T-helper 9 cell (primary cell): Measurements from ENCODE around the gene FKBP10.
"Not testable (repeated sequence)": the region's sequence is repeated elsewhere in the genome, so short reads cannot be mapped to it uniquely, and the experiment has no call there.

Source experiments
- DNase-seq: peaks from one replicate; pipeline ENCODE4 v3.0.0-alpha.2; 2020

The FKBP10 gene

GRCh38 chr17:41810659-41811548 lies 1.9 kb upstream of the FKBP10 start:
- no peak for DNase-seq

- DNase-seq = peak; percentile 59
Observed at GRCh38 chr17:41811549-41812380, 1.0 kb upstream of the FKBP10 start, which contains the start of gene P3H4. Gene P3H4, minus strand, starts transcription at chr17:41811949. Its CDS starts 34 bp downstream, at chr17:41811915.

GRCh38 chr17:41813152-41813680 lies 412 bp downstream of the FKBP10 start:
- DNase-seq = no peak

GRCh38 chr17:41813699-41814124 lies 908 bp downstream of the FKBP10 start:
- DNase-seq = no peak

DNA sequence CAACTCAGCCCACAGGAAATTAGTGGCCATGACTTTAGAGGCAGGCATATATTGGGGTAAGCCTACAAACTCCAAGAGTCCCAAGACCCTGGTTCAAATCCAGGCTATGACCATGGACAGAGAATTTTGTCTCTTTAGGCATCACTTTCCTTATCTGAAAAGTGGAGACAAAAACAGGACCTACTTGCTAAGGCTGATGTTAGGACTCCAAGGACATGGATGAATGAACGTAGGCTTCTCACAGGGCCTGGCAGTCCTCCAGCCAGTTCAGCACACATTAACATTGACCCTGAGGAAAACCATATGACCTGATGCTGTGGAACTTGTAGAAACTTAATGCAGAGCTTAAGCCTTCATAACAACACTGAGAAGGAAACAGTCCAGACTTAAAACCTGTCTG lies 1.4 kb downstream of the FKBP10 start:
- DNase-seq = no peak

DNA sequence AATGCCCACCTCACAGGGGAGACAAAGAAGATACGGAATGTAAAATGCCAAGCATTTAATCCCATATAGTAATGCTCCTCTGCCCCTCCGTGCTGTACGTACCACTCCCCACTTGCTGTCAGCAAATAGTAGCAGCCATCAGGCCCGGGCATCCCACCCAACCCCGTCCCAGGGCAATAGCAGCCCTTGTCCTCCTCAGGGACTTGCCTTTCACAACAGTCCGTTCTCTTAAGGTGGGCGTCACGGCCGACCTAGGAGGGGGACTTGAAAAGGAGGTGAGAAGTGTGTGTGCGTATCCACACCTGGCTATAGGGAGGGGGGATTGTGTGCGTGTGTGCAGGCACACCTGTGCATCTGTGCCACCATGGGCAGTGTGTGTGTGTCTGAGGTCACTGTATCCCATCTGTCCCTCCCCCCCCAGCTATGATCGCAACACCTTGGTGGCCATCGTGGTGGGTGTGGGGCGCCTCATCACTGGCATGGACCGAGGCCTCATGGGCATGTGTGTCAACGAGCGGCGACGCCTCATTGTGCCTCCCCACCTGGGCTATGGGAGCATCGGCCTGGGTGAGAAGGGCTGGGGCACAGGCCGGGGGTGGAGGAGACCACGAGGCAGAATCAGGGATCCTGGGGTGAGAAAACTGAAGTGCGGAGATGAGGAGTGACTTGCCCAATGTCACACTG lies 4.0 kb downstream of the FKBP10 start:
- DNase-seq = no peak

DNA sequence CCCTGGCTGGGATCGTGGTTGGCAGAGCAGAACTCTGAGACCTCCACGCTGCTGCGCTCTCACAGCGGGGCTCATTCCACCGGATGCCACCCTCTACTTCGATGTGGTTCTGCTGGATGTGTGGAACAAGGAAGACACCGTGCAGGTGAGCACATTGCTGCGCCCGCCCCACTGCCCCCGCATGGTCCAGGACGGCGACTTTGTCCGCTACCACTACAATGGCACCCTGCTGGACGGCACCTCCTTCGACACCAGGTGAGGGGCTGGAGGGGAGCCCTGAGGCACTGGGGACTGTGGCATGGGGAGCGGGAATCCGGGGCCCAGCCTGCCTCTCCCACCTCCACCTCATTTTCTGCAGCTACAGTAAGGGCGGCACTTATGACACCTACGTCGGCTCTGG lies 5.2 kb downstream of the FKBP10 start:
- no peak for DNase-seq

- no peak for DNase-seq
Observed at GRCh38 chr17:41821776-41822175, 9.0 kb downstream of the FKBP10 start.

GRCh38 chr17:41822216-41823140 lies 9.7 kb downstream of the FKBP10 start:
- no peak for DNase-seq

DNA sequence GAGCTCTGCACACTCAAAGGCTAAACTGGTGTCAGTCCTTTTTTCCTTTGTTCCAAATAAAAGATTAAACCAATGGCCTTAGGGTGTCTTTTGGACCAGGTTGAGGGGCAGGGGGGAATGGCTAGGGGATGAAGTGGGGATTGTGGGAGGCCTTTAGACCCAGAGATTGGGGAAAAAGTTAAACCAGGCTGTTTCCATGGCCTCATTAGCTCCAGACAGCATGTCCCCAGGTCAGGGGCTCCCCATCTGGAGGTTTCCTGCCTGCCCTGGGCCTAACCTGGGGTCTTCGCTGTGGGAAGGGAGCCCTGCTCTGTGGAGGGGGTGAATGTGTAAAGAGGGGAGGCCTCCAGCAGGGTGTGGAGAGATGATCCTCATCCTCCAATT lies 10.3 kb downstream of the FKBP10 start:
- DNase-seq = no peak

GRCh38 chr17:41823580-41823979 lies 10.8 kb downstream of the FKBP10 start:
- DNase-seq = no peak

DNA sequence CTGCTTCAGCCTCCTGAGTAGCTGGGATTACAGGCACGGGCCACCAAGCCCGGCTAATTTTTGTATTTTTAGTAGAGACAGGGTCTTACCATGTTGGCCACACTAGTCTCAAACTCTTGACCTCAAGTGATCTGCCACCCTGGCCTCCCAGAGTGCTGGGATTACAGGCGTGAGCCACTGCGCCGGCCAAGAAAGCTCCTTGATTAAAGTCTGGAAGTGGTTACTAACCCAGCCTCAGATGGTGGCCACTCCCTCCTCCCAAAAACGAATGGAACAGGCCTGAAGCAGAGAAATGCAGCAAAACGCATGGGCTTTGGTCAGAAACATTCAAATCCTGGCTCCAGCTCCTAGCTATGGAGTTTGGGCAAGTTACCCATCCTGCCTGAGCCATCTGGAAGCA lies 11.3 kb downstream of the FKBP10 start:
- no peak for DNase-seq

DNA sequence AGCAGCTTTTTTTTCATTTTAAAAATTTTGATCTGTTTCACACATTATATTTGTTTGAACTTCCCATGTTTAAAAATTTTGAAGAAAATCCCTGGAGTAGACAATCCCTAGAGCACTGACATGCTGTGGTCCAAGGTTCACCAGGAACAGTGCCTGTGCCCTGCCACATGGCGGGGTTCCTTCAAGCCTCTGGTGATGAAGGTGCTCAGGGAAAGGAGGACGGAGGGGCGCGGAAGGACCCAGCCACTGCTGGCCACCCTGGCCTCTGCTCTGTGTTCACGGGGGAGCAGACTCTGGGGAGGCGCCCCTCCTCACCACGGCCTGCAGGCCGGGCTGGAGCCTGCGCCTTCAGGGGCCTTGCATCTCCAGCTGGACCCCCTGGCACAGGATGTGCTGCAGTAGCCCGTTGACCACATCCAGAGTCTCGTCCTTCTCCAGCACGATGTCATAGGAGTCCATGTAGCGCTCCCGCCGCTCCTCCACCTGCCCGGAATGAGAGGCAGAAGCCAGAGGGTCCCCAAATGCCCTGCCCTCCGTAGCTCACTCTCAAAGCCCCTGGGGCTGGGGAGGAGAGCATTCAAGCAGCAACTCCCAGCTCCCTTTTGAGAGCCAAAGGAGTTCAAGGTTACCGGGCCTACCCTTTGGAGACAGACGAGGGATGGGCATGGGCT lies 12.5 kb downstream of the FKBP10 start:
- no peak for DNase-seq

GRCh38 chr17:41829961-41830360 lies 17.2 kb downstream of the FKBP10 start:
- not testable (repeated sequence) for DNase-seq

GRCh38 chr17:41835214-41835799 lies 22.5 kb downstream of the FKBP10 start:
- no peak for DNase-seq

GRCh38 chr17:41835800-41836549 lies 23.2 kb downstream of the FKBP10 start, which contains the start of gene NT5C3B:
Gene NT5C3B, minus strand, starts transcription at chr17:41836232. Its CDS starts 39 bp downstream, at chr17:41836193.
- peak; percentile 45 for DNase-seq

DNA sequence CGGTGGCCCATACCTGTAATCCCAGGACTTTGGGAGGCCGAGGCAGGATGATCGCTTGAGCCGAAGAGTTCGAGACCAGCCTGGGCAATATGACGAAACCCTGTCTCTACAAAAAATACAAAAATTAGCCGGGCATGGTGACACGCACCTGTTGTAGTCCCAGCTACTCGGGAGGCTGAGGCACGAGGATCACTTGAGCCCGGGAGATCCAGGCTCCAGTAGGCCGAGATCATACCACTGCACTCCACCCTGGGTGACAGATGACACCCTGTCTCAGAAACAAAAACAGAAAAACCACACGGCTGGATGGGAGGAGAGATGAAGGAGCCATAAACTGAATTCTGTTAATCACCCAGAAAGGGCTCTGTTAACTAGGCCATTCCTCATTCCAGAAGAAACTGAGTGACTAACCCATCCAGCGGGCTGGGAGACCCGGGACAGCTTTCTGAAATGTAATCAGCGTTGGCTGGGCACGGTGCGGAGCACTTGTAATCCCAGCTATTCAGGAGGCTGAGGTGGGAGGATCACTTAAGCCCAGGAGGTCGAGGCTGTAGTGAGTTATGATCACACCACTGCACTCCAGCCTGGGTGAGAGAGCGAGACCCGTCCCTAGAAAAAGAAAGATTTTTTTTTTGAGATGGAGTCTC lies 23.9 kb downstream of the FKBP10 start:
- no peak for DNase-seq

DNA sequence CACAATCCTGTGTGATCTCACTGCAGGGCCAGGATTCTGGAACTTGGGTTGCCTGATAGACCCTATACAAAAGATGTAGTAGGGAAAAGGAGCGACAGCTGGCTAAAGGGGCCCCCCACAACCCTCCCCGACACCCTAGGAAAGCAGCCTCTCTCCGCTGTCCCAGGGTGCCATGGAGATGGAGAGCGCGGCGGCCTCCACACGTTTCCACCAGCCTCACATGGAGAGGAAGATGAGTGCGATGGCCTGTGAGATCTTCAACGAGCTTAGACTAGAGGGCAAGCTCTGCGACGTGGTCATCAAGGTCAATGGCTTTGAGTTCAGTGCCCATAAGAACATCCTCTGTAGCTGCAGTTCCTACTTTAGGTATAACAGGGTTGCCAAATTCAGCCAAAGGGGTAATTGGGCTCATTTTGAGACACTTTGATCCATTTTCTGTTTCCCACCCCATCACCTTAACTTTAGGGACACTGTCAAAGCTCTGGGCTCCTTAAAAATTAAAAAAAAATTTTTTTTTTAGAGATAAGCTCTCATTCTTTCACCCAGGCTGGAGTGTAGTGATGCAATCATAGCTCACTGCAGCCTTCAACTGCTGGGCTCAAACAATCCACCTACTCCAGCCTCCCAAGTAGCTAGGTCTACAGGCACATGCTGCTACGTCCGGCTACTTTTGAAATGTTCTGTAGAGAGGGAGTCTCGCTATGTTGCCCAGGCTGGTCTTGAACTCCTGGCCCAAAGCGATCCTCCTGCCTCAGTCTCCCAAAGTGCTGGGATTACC lies 25.1 kb downstream of the FKBP10 start, which contains the start of gene KLHL10:
Gene KLHL10 (plus strand): TSS at position 65 of the 778 bp plus-strand sequence. CDS start 108 bp downstream, at position 173.
- DNase-seq = no peak
